Activated CD4-positive, alpha-beta T cell treated with anti-CD3 and anti-CD28 coated beads, Interleukin-2, Interleukin-4, amounts not matched to agents 100 ng/mL and 50 ng/mL, durations not matched to agents 16 hours and 8 hours (primary cell): ENCODE measurements around the gene PLA2G4A.

Source experiments
- DNase-seq: peaks from one replicate; pipeline ENCODE4 v3.0.0-alpha.2; 2020; ENCODE audit warnings: low spot score

The PLA2G4A gene

DNA sequence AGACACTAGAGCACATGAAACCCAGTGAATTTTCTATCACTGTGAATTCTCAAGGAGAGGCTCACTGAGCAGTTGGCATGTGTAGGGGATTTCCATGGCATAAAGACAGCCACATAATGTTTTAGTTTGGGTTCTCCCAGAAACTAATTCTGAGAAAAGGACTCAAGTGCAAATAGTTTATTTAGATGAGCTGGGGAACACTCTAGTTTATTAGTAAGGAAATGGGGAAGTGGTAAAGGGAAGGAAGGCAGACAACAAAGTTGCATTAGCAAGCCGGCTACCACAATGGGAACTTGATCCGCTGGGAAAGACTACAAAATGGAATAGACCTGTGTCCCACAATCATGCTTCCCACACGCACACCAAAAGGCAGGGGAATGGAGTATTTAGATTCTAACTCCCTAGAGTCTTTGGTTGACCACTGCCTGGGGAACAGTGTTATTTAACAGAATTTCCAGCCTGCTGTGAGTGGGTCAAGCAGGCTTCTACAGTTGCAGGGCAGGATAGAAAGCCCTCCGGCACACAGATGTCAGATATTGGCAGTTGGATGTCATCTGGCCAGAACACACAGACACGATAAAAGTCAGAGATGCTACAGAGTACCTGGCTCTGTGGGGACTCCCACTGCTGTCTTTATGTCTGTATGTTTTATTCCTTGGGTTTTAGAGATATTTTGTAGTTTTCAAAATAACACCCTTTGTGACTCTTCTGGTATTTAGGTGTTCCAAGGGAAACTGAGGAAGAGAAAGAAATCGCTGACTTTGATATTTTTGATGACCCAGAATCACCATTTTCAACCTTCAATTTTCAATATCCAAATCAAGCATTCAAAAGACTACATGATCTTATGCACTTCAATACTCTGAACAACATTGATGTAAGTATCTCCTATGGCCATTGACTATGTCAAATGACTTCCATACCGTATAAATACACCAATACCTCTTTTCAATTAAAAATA is 150.1 kb downstream of the PLA2G4A start:
- no peak for DNase-seq

DNA sequence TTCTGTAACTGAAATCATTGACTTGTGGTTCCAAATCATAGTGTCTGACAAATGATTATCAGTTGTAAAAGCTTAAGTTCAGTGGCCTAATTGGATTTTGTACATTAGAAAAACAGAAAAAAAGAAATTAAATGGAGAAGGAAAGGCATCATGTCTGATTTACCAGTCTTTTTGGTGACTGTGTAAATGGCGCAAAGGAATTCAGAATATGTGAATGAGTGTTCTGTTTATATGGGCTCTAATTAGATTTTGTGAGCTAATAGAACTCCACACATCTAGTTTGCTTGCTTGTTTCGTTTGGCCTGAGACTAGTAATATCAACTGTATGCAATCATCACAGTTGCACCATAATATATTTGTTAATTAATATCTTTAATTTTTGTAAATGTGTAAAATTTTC is 151.7 kb downstream of the PLA2G4A start:
- no peak for DNase-seq

DNA sequence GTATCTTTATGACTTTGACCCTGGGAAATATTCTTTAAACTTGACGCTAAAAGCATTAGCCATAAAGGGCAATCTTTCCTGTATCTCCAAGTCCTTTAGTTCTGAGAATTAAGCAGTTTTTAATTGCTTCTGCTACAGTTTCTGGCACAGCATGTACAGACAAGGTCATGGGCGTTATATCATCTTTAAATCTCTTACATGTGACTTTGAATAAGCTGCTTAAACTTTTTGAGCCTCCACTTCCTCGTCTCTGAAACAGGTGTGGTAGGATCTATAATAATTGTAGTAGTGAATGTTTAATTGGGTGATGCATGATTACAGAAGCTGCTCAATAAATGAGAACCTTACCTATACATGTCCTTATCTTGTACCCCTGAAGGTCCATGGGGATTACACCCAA is 153.4 kb downstream of the PLA2G4A start:
- no peak for DNase-seq

GRCh38 chr1:186983327-186983726 is 154.6 kb downstream of the PLA2G4A start:
- no peak for DNase-seq

DNA sequence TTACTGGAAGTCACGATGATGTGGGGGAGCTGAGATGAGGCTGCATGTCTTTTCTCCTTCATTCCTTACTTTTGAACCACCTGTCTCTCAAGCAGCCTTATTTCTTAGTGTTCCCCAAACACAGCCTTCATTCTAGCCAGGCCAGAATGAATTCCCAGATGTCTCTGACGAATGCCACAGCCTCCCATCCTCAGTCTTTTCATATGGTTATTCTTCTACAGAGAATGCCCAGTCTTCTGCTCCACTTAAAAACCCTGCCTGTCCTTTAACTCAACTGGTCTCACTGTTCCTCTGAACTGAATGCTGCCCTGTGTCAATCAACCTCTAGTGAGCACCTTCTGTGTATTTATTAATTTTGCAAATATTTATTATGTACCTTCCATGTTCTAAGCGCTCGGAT is 156.2 kb downstream of the PLA2G4A start:
- no peak for DNase-seq

- DNase-seq = peak; percentile 39
These were observed 157.2 kb downstream of the PLA2G4A start for GRCh38 chr1:186985889-186986491.

DNA sequence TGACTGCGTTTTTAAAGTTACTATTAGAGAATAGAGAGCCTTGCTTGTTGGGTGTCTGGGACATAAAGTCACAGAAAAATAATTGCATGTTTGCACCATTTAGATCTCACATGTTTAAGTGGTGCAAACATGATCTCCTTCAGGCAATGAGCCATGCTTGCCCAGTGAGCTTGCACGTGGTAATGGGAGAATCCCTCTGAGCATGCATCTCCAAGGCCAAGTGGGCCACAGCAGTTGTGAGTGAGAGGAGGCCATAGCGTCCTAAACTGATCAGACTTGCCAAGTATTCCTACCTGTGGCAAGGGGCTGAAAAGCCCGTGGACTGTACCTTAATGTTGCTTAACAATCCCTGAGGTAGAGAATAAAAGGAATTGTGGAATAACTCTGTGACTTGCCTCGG is 158.3 kb downstream of the PLA2G4A start:
- DNase-seq = no peak

- DNase-seq = no peak
These were observed 159.0 kb downstream of the PLA2G4A start for GRCh38 chr1:186987769-186988168.

- DNase-seq = no peak
These were observed 165.2 kb downstream of the PLA2G4A start for GRCh38 chr1:186993996-186994395.

DNA sequence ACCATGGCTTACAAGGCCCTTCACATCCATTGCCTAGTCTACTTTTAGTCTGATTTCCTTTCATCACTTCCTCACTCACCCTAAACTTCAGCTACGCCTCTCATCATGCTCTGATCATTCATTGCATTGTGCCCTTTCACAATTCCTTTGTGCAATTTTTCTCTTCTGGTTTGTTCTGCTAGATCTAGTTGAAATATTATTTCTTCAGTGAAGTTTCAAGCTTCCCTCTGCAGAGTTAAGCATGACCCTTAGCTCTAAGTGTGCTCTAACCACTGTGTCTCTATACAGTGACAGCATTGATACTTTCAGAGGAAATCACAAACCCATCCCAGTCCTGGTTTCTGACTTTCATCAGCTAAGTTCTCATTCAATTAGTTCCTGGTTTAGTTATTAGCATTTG is 166.1 kb downstream of the PLA2G4A start:
- peak; percentile 6 for DNase-seq

- peak; percentile 5 for DNase-seq
These were observed 168.1 kb downstream of the PLA2G4A start for GRCh38 chr1:186996816-186997215.

GRCh38 chr1:186997877-186998276 is 169.1 kb downstream of the PLA2G4A start:
- no peak for DNase-seq

- no peak for DNase-seq
These were observed 170.8 kb downstream of the PLA2G4A start for GRCh38 chr1:186999506-186999905.

- DNase-seq = no peak
These were observed 172.6 kb downstream of the PLA2G4A start for GRCh38 chr1:187001198-187001889.

GRCh38 chr1:187003353-187003752 is 174.6 kb downstream of the PLA2G4A start:
- DNase-seq = no peak

GRCh38 chr1:187006896-187007295 is 178.1 kb downstream of the PLA2G4A start:
- no peak for DNase-seq

GRCh38 chr1:187009320-187009719 is 180.6 kb downstream of the PLA2G4A start:
- DNase-seq = no peak

DNA sequence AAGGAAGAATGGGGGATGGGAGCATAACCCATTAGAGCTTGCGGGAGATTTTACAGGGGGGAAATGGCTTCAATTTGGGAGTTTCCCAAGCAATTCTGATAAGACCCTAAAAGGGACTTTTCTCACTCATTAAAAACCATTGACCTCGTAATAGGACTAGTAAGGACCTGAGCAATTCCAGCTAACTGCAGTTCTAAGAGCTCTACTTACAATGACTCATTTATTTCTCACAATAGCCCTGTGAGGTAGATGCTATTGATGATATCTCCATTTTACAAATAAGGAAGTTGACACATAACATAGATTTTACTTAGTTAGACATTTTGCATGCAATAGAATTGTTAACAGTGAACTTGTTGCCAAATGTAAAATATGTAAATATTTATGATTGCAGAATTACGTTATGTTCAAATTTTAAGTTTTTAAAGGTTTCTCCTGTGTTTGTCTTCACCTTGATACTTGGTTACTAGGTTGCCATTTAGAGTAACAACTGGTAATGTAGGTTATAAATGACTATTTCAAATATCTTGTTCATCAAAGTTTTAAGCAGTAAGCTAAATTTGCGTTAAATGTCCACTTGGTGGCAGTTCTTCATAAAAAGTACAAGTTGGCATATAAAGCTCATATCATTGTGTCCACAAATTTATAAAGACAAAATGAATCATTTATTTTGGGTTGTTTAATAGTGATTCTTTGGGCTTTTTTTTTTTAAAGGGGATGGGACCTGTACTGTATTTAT is 182.0 kb downstream of the PLA2G4A start:
- peak; percentile 32 for DNase-seq

- no peak for DNase-seq
These were observed 184.9 kb downstream of the PLA2G4A start for GRCh38 chr1:187013582-187014200.

DNA sequence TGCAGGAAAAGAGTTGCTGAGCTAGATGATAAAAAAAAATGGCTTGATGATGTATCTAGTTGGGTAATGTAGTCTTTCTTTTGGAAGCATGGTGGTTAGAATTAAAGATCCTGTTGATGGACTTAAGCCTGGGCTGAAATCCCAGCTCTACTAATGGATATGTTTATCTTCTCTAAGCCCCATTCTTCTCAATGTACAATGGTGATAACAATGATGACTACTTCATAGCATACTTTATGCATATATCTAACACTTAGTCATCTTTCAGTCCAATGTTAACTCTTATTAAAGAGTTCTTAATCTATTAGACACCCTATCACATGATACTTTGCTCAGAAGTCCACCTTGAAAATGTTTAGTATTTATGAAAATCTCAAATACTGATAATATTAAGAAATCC is 189.5 kb downstream of the PLA2G4A start:
- no peak for DNase-seq

- no peak for DNase-seq
These were observed 198.5 kb downstream of the PLA2G4A start for GRCh38 chr1:187027253-187027652.
